Measurements from ENCODE around the gene RAB36. TPM values are rescaled to one million over a fixed set of nuclear protein-coding genes. Genes with fewer than 3 reads are reported as not detected.

The RAB36 gene
- total RNA-seq, 2 donors from 2014 or later, result 0.98 to 2.3 TPM

DNA sequence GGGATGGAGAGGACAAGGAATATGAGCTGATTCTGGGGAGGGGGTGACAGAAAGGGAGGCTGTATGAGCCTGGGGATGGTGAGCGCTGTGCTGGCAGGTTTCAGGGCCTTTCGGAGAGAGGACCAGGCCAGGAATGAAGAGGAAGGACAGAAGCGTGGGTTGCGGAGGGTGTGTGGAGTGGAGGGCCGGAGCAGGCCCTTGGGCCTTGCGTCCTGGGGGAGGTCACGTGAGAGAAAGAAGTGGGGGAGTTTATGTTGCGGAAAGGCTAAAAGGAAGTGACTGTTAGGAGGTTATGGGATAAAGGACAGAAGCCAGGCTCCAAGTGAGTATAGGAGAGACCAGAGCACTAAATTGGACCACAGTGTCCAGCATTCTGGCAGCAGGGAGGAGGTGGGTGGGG is 52.6 kb downstream of the RAB36 start:
- Histone ChIP-seq H3K9me3 (no peaks in the 10 kb centered on the region), H3K36me3 (no peaks in the 10 kb centered on the region), H3K4me1 (no peaks in the 10 kb centered on the region), H3K27ac (no peak overlapping the region), H3K9ac (ENCODE audit: low read depth in 2 of 2, low read length in 2 of 2) (no peak overlapping the region), H3K4me3 (no peak overlapping the region), H3K27me3 (no peaks in the 10 kb centered on the region)
- TF ChIP-seq, protein P1, sequence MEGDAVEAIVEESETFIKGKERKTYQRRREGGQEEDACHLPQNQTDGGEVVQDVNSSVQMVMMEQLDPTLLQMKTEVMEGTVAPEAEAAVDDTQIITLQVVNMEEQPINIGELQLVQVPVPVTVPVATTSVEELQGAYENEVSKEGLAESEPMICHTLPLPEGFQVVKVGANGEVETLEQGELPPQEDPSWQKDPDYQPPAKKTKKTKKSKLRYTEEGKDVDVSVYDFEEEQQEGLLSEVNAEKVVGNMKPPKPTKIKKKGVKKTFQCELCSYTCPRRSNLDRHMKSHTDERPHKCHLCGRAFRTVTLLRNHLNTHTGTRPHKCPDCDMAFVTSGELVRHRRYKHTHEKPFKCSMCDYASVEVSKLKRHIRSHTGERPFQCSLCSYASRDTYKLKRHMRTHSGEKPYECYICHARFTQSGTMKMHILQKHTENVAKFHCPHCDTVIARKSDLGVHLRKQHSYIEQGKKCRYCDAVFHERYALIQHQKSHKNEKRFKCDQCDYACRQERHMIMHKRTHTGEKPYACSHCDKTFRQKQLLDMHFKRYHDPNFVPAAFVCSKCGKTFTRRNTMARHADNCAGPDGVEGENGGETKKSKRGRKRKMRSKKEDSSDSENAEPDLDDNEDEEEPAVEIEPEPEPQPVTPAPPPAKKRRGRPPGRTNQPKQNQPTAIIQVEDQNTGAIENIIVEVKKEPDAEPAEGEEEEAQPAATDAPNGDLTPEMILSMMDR (IDR thresholded peaks at IDR 0.05), result no peak
- intact Hi-C loops (cut with DNase I), result no loop called here
- no peak for DNase-seq

DNA sequence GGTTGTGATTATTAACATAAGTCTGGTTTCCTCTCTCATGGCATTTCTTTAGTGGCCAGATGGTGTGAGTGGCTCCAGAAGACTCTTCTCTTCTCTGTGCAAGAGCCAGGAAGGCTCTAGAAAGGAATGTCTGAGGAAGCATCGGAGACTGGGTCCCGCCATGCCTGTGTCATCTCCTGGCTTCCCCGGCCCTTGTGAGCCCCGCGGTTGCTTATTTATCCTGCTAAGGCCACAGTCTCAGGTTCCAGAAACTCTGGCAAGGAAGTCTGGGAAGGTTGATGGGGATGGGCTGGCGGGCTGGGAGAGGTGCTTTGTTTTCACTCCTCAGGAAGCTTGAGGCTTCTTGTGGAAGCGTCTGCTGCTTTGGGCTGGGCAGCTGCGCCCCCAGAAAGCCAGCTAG is 53.9 kb downstream of the RAB36 start:
- no peaks in the 10 kb centered on the region for H3K27me3 ChIP-seq
- DNase-seq, result no peak
- no peak overlapping the region for H3K9ac ChIP-seq (ENCODE audit: low read depth in 2 of 2, low read length in 2 of 2)
- TF ChIP-seq, protein P1 (IDR thresholded peaks at IDR 0.05), result no peak
- H3K4me3 ChIP-seq, result no peak overlapping the region
- intact Hi-C loops (cut with DNase I), result no loop called here
- no peaks in the 10 kb centered on the region for H3K9me3 ChIP-seq
- H3K36me3 ChIP-seq, result no peaks in the 10 kb centered on the region
- H3K27ac ChIP-seq, result no peak overlapping the region
- H3K4me1 ChIP-seq, result no peaks in the 10 kb centered on the region

DNA sequence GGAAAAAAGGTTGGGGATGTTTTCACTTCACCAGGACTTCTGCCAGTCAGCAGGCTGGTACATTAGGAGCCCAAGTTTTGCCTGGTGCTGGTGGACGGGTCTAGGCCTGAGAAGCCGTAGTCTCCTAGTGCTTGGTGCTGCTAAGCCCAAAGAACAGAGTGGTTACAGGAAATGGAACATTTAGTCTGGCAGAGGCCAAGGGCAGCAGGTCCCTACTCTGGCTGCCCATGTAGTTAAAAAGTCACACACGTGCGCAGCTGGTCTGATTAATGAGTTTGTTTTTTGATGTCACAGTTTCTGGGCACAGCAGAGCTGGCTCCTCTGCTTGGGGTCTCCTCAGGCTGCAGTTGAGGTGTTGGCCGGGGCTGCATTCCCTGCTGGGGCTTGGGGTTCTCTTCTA is 55.6 kb downstream of the RAB36 start:
- Histone ChIP-seq H3K27me3 (no peaks in the 10 kb centered on the region), H3K9ac (ENCODE audit: low read depth in 2 of 2, low read length in 2 of 2) (no peak overlapping the region), H3K9me3 (no peaks in the 10 kb centered on the region), H3K36me3 (no peaks in the 10 kb centered on the region), H3K27ac (no peak overlapping the region), H3K4me3 (no peak overlapping the region), H3K4me1 (no peaks in the 10 kb centered on the region)
- TF ChIP-seq, protein P1 (IDR thresholded peaks at IDR 0.05), result no peak
- intact Hi-C loops (cut with DNase I), result no loop called here
- DNase-seq, result no peak

DNA sequence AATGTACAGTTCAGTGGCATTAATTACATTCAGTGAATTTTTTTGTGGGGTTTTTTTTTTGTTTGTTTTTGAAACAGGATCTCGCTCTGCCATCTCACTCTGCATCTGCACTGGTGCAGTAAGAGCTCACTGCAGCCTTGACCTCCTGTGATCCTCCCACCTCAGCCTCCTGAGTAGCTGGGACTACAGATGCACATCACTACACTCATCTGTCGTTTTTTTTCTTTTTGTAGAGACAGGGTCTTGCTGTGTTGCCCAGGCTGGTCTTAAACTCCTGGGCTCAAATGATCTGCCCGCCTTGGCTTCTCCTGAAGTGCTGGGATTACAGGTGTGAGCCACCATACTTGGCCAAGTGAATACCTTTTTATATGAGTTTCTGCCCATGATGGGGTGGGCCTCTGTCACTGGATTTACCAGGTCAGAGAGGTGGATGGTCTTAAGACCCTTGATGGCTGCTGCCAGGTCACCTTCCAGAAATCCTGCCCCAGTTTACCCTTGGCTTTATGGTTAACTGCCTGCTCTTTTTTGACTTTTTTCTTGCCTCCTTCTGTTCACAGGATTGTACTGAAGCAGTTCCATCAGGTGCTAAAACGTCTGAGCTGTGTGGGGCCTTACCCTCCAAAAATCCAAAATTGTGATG is 57.7 kb downstream of the RAB36 start:
- Histone ChIP-seq H3K9ac (ENCODE audit: low read depth in 2 of 2, low read length in 2 of 2) (no peak overlapping the region), H3K4me3 (no peak overlapping the region), H3K27me3 (no peaks in the 10 kb centered on the region), H3K4me1 (no peaks in the 10 kb centered on the region), H3K27ac (no peak overlapping the region), H3K9me3 (no peaks in the 10 kb centered on the region), H3K36me3 (no peaks in the 10 kb centered on the region)
- no peak for DNase-seq
- intact Hi-C loops (cut with DNase I), result no loop called here
- TF ChIP-seq, protein P1 (IDR thresholded peaks at IDR 0.05), result no peak

DNA sequence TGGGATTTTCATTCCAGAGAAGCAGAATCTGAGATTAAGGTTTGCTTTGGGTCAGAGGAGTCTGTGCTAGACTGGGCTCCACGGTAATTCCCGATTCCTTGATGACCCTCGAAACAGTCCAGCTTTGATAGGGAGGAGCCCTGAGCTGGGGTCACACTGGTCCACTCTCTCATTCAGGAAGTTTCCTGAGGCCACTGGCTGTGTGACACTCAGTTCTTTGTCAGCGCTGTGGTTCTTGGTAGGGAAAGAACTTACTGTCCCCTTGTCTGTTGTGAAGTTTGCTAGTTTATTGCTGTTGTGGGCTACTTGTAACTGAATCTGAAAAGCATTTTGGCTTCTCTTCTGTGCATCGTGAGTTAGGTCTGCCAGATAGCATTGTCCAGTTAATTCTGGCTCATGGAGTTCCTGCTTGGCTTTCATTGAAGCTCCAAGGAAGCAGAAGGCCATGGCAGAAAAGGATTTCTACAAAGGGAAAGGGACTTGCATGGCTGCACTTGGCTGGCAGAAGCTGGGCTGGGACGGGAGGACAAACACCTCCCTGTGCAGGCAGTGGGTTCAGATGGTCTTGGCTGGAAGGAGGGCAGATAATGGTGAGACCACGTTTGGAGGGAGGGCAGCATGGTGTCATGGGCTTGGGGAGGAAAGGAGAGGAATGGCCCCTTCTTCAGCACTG is 58.3 kb downstream of the RAB36 start:
- Histone ChIP-seq H3K9ac (ENCODE audit: low read depth in 2 of 2, low read length in 2 of 2) (no peak overlapping the region), H3K4me1 (no peaks in the 10 kb centered on the region), H3K9me3 (no peaks in the 10 kb centered on the region), H3K4me3 (no peak overlapping the region), H3K27ac (no peak overlapping the region), H3K27me3 (no peaks in the 10 kb centered on the region), H3K36me3 (no peaks in the 10 kb centered on the region)
- intact Hi-C loops (cut with DNase I), result no loop called here
- TF ChIP-seq, protein P1 (IDR thresholded peaks at IDR 0.05), result no peak
- no peak for DNase-seq
